H4 (cell line): ENCODE measurements around the gene RRAS. TPM values are rescaled to one million over a fixed set of nuclear protein-coding genes. Genes with fewer than 3 reads are reported as not detected.

Experiments
- DNase-seq: peaks from one replicate; pipeline ENCODE4 v3.0.0-alpha.2; 2015; ENCODE audit warnings: low spot score
- total RNA-seq: library from RNA; depleted of rRNA; stranded (reverse); fragments of >200 nt; shearing (Covaris generic); gene quantifications from 2 replicates; pipeline ENCODE4 v1.2.3, GENCODE V29; 2014

Gene RRAS
- total RNA-seq, 1 experiment from 2014 or later: 22.7 TPM

GRCh38 chr19:49677231-49677900, 37.4 kb upstream of the RRAS start, which contains the start of gene PRMT1:
PRMT1 (plus strand) TSS chr19:49677271; CDS start chr19:49677281, 10 bp downstream.
- no peak for DNase-seq

DNA sequence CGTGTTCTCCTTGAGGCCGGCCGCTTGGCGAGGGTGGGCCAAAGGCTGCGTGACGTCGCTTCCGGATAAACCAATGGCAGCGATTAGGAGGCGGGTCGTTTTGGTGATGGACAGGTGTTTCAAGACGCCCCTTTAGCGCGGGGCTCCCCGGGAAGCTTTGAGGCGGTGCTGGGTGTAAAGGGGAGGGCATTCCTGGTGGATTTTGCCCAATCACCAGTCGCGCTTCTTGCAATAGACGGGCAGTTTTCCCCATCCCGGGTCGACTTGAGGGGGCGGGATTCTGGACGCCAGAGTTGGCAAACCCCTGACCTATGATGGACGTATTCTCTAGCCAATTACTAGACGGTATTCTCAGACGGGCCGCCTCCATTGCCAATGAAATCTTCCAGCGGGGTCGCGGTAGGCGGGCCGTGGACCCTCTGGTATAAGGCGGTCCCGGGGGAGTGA, 36.9 kb upstream of the RRAS start:
- peak; percentile 100 for DNase-seq

- DNase-seq: peak; percentile 96
These were observed 36.3 kb upstream of the RRAS start for GRCh38 chr19:49676136-49676783.

DNA sequence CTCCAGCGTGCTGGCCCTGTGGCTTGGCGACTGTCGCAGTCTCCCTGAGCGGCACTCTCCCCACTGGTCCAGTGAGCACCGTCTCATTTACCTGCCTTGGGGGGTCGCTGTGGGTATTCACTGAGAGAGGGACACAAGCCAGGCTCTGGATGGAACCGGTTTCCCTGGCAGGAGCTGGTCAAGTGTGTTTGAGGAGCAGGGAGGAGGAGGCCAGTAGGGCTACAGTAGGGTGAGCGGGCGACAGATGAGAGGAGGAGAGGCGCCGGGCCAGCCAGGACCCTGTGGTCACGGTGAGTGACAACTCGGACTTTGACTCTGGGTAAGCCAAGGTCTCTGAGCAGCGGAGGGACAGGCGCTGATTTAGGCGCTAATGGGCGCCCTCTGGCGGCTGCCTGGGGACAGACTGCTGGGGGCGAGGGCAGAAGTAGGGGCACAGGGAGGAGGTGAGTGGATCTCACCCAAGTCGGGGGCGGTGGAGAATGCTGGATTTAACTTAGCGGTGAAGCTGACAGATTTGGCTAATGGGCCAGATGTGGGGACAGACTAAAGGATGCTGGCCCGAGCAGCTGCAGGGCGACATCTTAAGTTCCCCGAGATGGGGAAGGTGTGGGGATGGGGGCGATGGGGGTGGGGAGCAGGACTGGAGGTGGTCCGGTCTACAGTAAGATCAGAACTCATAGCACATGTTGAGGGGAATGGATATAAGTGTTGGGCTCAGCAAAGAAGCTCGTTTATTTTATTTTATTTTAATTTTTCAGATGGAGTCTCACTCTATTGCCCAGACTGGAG, 32.4 kb upstream of the RRAS start:
- peak; percentile 60 for DNase-seq

- no peak for DNase-seq
These were observed 29.6 kb upstream of the RRAS start for GRCh38 chr19:49669516-49669915.

DNA sequence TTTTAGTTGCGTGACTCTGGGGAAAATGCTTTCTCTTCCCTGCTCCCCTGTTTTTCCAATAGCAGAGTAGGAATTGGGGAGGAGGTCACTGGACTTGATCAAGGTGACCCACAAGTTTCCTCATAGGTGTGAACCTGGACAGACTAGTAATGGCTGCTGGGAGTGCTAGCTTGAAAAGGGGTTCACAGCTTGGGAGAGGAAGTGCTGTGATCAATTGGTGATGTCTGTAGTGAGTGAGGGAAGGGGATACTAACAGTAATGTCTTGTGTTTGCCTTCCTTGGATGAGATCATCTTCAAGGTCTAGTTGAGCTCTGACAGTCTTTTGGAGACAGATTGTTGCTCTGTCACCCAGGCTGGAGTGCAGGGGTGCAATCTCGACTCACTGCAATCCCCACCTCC, 27.5 kb upstream of the RRAS start:
- no peak for DNase-seq

GRCh38 chr19:49666120-49666444, 26.1 kb upstream of the RRAS start:
- no peak for DNase-seq

DNA sequence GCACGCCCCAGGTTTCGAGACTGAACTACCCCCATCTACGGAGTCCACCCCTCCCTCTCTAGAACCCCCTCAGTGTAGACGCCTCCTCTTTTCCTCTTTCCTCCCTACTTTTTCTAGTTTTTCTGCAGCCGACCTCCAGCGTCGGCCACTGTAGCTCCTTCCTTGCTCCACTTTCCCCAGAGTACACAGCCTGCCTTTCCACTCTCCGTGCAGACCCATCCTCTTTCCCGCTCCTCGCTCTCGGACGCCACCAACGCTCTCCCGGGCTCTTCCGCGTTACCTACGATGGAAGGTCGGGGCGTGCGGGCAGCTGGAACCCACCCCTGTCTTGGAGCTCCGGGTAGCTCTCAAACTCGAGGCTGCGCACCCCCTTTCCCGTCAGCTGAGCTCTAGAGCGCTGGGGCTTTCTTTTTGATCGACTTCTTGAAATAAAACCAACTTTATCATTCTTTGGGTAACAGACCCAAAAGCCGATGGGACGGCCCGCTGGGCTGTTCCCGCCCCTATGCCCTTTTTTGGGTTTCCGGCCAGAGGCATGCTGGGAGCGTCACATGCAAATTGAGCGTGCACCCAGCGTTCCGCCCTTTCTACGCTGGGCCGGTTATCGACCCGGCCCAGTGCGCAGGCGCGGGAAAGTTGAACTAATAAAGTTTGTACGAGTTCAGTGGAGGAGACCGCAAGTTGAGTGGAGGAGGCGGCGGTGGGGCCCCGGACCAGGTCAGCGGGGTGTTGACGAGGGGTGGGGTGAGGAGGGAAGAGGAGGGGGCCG, 25.6 kb upstream of the RRAS start, which contains the start of the genes BCL2L12 and IRF3:
Gene BCL2L12 (plus strand): TSS at position 583 of the 769 bp plus-strand sequence. CDS start 760 bp downstream, outside the sequence.
Gene IRF3 (minus strand): TSS at position 507 of the 769 bp plus-strand sequence. CDS start 1,019 bp downstream, outside the sequence.
- DNase-seq: peak; percentile 96

DNA sequence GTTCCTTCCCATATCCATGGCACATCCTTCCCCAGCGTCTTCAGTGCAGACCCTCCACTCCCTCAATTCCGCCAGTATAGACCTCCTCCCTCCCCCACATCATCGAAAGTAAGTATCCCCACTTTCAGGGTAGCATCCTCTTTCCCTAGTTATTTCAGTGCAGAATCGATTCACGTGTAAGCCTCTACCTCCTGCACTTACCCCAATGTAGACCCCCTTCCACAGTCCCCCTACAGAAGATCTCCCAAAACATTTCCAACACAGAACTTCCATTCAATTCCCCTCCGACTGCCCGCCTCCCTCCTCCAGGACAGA, 25.1 kb upstream of the RRAS start:
- DNase-seq: no peak

- DNase-seq: peak; percentile 93
These were observed 24.5 kb upstream of the RRAS start for GRCh38 chr19:49664171-49665035.

DNA sequence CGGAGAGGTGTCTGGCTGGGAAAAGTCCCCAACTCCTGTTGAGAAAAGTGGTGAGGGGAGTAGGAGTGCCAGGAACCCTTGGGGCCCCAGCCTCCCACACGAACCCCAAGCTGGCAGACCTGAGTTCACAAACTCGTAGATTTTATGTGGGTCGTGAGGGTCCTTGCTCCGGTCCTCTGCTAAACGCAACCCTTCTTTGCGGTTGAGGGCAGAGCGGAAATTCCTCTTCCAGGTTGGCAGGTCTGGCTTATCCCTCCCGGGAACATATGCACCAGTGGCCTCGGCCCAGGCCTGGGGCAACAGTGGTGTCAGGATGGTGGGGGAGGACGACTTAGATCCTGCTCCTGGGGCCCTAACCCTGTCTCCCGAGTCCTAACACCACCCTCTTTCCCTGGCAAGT, 23.3 kb upstream of the RRAS start:
- DNase-seq: no peak

DNA sequence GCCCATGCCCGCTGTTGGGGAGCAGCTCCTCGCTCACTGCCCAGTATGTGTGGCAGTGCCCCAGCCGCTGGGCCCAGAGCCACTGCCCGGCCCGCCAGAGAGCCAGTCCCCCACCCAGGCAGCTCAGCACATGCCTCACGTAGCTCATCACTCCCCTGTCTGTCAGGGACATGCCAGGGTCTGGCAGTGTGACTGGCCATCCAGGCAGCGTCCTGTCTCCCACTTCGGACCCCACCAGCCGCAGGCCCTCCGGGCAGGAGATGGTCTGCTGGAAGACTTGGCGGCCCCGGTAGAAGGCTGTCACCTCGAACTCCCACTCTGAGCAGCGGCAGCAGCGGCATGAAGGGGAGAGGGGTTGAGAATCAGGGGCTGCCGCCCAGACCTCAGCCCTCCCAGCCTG, 22.1 kb upstream of the RRAS start:
- no peak for DNase-seq

GRCh38 chr19:49660338-49660961, 20.5 kb upstream of the RRAS start:
- no peak for DNase-seq

- no peak for DNase-seq
These were observed 18.9 kb upstream of the RRAS start for GRCh38 chr19:49658566-49659442.

DNA sequence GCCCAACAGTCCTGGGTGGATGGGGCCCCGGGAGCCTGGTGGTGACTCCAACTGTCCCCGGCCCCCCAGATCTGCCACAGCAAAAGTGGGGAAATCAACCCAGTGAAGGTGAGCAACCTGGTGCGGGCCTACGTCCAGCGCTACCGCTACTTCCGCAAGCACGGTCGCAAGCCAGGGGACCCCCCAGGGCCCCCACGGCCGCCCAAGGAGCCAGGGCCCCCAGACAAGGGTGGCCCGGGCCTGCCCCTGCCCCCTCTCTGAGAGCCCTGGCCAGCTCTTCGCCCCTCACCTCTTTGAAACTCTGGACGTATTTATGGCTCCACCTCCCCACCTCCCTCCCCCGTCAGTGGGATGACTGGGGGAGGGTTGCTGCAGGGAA, 18.2 kb upstream of the RRAS start:
- no peak for DNase-seq

GRCh38 chr19:49657493-49658138, 17.7 kb upstream of the RRAS start:
- DNase-seq: no peak

- no peak for DNase-seq
These were observed 16.6 kb upstream of the RRAS start for GRCh38 chr19:49656456-49657109.
